GM18505 (cell line): Measurements from ENCODE around the gene E2F1.
A peak's percentile ranks its signal among the peaks of the same experiment; 100 is the strongest.

Experiments
- ATAC-seq: cut with Tn5 transposase; IDR thresholded peaks from one replicate; pipeline ENCODE4 v1.9.1; 2021; ENCODE audit not compliant: unreplicated experiment
- POLR2A ChIP-seq: IDR thresholded peaks from 4 replicates; pipeline ENCODE4 v1.6.1; 2011; ENCODE audit warnings: borderline replicate concordance; ENCODE audit not compliant: insufficient read depth, insufficient read length; ENCODE audit errors: extremely low read depth

The E2F1 gene, protein sequence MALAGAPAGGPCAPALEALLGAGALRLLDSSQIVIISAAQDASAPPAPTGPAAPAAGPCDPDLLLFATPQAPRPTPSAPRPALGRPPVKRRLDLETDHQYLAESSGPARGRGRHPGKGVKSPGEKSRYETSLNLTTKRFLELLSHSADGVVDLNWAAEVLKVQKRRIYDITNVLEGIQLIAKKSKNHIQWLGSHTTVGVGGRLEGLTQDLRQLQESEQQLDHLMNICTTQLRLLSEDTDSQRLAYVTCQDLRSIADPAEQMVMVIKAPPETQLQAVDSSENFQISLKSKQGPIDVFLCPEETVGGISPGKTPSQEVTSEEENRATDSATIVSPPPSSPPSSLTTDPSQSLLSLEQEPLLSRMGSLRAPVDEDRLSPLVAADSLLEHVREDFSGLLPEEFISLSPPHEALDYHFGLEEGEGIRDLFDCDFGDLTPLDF

DNA sequence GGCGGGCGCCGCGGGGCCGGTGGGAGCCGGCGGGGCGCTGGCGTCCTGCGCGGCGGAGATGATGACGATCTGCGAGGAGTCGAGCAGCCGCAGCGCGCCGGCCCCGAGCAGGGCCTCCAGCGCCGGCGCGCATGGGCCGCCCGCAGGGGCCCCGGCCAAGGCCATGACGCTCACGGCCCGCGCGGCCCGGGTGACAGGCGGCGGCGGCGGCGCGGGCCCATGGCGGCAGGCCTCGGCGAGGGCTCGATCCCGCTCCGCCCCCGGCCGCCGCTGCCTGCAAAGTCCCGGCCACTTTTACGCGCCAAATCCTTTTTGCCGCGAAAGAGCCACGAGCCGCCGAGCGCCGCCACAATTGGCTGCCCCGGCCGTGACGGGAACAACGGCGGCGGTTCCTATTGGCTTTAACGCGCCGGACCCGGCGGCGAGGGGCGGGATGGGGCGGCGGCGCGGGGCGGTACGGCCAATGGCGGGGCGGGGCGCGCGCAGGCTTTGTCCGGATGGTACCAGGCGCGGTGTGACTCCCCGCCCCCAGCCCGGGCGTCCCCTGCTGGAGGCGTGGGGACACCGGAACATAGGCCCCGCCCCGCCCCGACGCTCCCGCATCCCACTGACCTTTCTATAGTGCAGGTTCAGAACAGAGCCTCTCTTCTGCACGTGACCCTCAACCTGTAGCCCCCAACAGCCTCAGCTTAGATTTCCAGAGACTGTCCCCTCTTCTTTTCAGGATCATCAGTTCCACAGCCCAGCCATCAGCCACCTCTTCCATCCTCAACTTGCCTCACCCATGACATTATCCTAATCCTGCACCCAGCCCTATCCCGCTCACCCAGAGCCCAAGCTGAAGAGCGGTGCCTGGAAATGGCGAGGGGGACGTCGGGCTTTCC lies at the start of gene E2F1:
Gene E2F1, minus strand, starts transcription at position 286 of the 884 bp plus-strand sequence. Its CDS starts 121 bp downstream, at position 165.
- peak; percentile 76 for ATAC-seq

DNA sequence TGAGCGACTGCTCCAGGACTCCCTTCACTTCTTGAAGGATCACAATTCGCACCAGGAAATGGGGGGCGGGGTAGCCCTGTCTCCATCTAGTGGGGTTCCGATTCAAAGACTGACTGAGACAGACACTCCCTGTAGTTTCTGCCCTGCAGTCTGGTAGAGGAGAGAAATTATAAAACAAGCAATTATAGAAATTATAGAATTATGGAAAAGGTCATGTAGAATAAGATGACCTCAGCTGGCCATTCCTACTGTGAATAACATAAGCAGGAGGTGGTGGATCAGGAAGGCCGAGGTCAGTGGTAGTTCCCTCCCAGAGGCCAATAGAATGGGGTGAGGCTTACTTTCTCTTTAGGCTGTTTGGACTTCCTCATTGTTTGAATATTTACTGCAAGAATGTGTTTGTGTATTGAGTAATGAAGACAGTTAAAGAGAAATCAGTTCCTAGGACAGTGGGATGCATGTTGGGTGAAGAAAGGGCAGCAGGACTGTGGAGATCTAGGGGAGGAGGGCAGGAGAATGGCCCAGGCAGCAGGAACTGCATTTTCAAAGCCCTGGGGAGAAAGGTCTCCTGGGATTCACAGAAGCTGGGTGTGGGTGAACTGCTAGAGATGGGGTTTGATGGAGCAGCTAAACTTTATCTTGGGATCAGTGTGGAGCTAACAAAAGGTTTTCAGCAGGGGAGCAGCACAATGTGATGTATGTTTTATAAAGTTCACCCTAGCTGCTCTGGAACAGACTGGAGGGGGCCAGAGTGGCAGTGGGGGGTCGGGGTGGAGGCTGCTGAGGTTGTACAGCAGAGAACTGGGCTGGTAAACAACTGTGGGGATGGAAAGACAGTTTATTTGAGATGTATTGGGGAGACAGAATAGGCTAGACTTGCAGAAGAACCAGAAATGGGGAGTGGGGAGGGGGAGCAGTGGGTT lies 47.7 kb upstream of the E2F1 start:
- ATAC-seq = no peak
- TF ChIP-seq POLR2A = no peak

More for the DNA sequence above, at the start of gene E2F1:
- peak; percentile 43 for TF ChIP-seq POLR2A

DNA sequence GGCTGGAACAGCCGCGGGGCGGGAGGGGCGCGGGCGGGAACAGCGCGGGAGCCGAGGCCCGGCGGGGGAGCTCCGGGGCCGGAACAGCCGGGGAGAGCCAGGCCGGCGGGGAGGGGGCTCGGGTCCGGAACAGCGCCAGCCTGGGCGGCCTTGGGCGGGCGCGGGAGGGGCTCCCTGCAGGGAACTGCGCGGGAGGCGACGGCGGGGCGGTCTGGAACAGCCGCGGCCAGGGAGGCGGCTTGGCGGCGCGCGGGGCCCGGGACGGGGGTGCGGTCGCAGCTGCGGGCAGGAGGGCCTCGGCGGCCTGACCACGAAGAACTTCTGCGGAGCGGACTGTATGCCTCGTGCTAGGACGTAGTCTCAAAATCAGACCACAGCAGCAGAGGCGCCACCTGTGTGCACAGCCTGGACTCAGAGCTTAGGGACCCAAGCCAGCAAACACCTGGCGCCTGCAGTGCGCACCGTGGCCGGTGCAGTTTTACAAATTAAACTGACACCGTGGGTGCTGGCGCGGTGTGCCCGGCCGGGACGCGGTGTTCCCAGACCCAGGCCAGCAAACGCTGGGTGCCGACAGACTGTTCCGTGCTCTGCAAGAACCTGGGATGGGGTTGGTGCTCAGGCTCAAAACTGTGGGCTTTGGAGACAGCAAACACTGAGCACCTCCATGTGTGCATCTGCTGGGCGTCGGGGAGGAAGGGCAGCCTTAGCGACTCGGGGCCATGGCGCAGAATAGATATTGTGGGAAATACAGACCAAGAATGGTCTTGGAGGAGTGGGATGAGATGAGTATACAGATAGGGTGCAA lies 46.2 kb upstream of the E2F1 start:
- ATAC-seq = peak; percentile 61
- TF ChIP-seq POLR2A = peak; percentile 62

DNA sequence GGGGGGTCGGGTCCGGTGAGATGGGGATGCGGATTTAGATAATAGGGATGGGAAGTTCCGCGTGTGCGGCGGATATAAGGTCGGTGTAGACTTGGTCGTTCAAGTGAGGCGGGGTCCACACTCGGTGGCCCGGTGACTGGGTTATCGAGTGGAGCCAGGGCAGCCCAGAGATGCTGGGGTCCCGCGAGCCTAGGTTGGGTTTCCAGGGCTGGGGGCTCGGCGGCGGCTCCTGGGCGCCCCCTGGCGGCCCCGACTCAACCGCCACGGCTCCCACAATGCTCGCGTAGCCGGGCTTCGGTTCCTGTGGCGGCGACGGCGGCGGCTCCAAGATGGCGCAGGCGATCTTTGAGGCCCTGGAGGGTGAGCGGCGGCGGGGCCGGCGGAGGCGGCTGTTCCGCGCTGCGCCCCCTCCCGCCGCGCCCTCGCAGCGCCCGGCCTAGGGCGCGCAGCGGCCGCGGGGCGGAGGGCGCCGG lies 45.5 kb upstream of the E2F1 start, which contains the start of gene ZNF341:
Gene ZNF341, plus strand, starts transcription at position 304 of the 473 bp plus-strand sequence. Its CDS starts 26 bp downstream, at position 330.
- TF ChIP-seq POLR2A = no peak
- ATAC-seq = peak; percentile 69

DNA sequence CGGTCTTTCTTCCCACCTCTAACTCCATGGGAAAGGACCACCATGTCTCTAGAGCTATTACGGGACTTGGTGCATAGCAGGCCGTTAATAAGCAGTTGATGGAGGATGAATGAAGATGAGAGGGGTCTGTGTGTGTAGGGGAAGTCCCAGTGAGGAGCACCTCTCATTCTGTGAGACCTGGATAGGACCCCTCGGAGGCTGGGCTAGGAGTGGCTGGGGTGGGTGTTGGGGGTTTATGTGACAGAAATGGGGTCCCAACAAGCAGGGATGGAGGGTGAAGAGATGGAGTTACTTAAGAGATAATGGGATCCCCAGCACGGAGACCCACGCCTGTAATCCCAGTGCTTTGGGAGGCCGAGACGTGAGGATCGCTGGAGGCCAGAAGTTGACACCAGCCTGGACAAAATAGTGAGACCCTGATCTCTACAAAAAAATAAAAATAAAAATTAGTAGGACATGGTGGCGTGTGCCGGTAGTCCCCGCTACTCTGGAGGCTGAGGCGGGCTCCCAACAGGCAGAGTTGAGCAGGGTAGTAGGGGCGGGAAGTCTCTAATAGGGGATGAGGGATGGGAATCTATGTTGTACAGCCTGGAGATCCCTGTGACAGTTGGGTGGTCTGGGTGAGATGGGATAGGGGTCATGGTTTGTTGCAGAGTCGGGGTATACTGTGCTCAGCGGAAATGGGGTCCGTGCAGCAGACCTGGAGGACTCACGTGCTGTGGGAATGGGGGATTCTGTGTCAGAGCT lies 44.9 kb upstream of the E2F1 start:
- no peak for ATAC-seq
- no peak for TF ChIP-seq POLR2A

DNA sequence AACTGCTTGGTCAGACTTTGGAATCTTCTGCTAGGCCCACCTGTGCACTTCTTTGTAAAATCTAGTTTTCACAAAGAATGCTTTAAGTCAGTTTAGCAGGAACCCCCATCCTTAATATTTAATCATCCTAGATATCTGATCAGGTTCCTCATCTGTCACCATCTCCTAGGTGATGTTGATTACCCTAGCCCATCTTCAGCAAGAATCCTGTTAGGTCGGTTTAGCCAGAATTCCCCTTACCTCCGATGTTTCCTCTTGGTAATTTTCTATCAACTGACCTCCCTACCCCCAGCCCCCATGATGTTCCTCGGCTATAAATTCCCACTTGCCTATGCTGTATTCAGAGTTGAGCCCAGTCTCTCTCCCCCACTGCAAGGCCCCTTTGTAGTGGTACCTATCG lies 42.9 kb upstream of the E2F1 start:
- ATAC-seq = no peak
- TF ChIP-seq POLR2A = no peak

DNA sequence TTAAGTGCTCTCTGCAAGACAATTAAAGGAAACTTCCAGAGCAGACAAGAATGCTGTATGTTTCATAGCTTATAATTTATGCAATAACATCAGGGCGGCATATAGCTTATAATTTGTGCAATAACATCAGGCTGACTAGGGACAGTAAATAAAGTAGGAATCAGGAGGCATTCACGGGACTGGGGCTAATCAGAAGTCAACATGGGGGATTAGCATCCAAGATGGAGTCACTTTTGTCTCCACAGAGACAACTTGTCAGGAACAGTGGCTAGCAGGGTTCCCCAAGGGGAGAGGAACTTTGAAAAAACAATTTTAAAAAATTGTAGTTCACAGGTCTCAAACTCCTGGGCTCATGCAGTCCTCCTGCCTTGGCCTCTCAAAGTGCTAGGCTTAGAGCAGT lies 42.3 kb upstream of the E2F1 start:
- TF ChIP-seq POLR2A = no peak
- ATAC-seq = no peak

DNA sequence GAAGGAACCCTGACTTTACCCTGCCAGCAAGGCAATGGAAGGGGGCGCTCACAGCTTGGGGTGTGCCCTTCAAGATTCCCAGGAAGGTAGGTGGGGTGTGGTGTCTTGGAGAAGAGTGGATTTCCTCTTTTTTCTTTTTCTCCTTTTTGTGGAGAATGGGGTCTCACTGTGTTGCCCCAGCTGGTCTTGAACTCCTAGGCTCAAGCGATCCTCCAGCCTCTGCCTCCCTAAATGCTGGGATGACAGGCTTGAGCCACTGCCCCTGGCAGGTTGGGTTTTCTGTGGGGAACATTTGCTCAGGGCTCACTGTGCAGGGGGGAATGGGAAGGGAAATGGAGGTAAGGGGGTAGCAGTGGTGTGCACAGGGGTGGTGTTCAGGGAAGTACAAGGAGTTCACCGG lies 41.6 kb upstream of the E2F1 start:
- ATAC-seq = no peak
- no peak for TF ChIP-seq POLR2A

DNA sequence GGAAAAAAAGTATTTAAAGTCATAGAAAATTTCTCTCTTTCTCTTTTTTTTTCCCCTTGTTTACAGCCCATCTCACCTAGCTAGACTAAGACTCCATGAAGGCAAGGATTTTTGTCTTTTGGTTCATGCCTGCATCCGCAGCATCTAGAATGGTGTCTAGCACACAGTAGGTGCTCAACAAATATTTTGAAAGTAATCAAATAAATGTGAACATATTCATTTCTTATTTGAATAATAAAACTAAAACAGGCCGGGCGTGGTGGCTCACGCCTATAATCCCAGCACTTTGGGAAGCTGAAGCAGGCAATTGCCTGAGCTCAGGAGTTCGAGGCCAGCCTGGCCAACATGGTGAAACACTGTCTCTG lies 40.9 kb upstream of the E2F1 start:
- no peak for ATAC-seq
- TF ChIP-seq POLR2A = no peak

DNA sequence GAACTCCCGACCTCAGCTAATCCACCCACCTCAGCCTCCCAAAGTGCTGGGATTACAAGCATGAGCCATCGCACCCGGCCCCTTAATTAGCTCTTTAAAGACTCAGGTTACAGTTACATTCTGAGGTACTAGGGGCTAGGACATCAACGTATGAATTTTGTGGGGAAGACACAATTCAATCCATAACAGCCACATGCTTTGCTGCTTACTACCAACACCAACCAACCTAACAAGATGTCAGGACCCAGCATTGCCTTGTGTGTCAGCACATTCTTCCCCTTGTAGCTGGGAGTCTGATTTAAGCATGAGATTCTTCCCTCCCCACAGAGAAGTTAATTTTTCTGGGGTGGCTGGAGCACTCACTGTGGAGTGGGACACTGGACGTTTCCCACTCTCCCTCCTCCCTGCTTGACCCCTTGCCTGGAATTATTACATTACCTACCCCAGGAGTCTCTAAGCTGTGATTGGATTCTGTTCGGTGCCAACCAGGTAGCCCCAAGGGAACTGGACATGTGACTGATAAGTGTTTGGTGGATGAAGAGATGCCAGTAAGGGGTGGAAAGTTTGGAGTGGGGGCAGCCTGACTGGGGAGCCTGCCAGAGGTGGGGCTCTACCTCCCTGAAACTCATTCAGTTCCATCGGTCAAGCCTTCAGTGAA lies 39.6 kb upstream of the E2F1 start:
- ATAC-seq = no peak
- TF ChIP-seq POLR2A = no peak
